Measurements from ENCODE around the gene CFAP97D1.

The CFAP97D1 gene

GRCh38 chr17:43812396-43813265 lies 32.4 kb downstream of the CFAP97D1 start:
- H3K27ac ChIP-seq, result no peak overlapping the region
- TF ChIP-seq CTCF (conservative IDR thresholded peaks at IDR 0.05), result no peak

- H3K27ac ChIP-seq, result no peak overlapping the region
- TF ChIP-seq CTCF (conservative IDR thresholded peaks at IDR 0.05), result no peak
Observed at GRCh38 chr17:43813386-43813785, 33.2 kb downstream of the CFAP97D1 start.

GRCh38 chr17:43814026-43814425 lies 33.8 kb downstream of the CFAP97D1 start:
- TF ChIP-seq CTCF (conservative IDR thresholded peaks at IDR 0.05), result 0 out of 2 replicates have a peak, but pooled peaks have one; percentile 12

GRCh38 chr17:43814714-43815113 lies 34.5 kb downstream of the CFAP97D1 start:
- no peak for TF ChIP-seq CTCF (conservative IDR thresholded peaks at IDR 0.05)
- no peak overlapping the region for H3K27ac ChIP-seq

More at GRCh38 chr17:43814026-43814425, 33.8 kb downstream of the CFAP97D1 start:
- H3K27ac ChIP-seq, result no peak overlapping the region

- H3K27ac ChIP-seq, result no peak overlapping the region
- TF ChIP-seq CTCF (conservative IDR thresholded peaks at IDR 0.05), result no peak
Observed at GRCh38 chr17:43816336-43817320, 36.4 kb downstream of the CFAP97D1 start.

- H3K27ac ChIP-seq, result no peak overlapping the region
- TF ChIP-seq CTCF (conservative IDR thresholded peaks at IDR 0.05), result no peak
Observed at GRCh38 chr17:43817826-43818225, 37.6 kb downstream of the CFAP97D1 start.

- H3K27ac ChIP-seq, result no peak overlapping the region
- TF ChIP-seq CTCF (conservative IDR thresholded peaks at IDR 0.05), result no peak
Observed at GRCh38 chr17:43818966-43819365, 38.7 kb downstream of the CFAP97D1 start.

Data from VCaP (cell line).